LNCAP (cell line): Measurements from ENCODE around the gene SAE1.

Source experiments
- CTCF ChIP-seq: fragments of 450-650 bp; IDR thresholded peaks from 2 replicates; pipeline ENCODE4 v1.5.1; 2017; ENCODE audit warnings: mild to moderate bottlenecking

SAE1 gene

GRCh38 chr19:47107953-47108746 is 22.5 kb upstream of the SAE1 start:
- no peak for TF ChIP-seq CTCF

GRCh38 chr19:47109177-47109540 is 21.5 kb upstream of the SAE1 start:
- TF ChIP-seq CTCF = no peak

- TF ChIP-seq CTCF = no peak
Measured at GRCh38 chr19:47109541-47110375, 20.9 kb upstream of the SAE1 start.

- no peak for TF ChIP-seq CTCF
Measured at GRCh38 chr19:47110521-47111005, 20.1 kb upstream of the SAE1 start.

GRCh38 chr19:47111006-47111621 is 19.5 kb upstream of the SAE1 start:
- no peak for TF ChIP-seq CTCF

- TF ChIP-seq CTCF = no peak
Measured at GRCh38 chr19:47111682-47112165, 18.9 kb upstream of the SAE1 start.

GRCh38 chr19:47112166-47112996 is 18.3 kb upstream of the SAE1 start:
- no peak for TF ChIP-seq CTCF
